ENCODE results near the gene NAPSA.

DNA sequence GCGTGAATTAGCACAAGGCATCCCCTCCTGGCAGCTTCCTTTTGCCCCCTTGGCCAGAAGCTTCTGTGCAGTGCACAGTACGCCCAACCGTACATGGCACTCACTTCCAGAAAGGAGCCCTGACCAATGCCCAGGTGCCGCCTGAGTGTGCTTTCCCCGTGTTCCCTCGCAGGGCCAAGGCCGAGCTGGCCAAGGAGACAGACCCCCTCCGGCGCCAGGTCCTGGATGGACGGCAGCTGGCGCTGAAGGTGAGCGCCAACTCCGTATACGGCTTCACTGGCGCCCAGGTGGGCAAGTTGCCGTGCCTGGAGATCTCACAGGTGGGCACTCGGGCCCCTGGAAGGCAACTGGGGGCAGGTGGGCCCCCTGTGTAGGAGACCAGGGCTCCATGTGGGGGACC, 43.9 kb upstream of the NAPSA start:
- TF ChIP-seq CTCF (IDR thresholded peaks at IDR 0.05) (no peak), POLR2A (IDR thresholded peaks at IDR 0.05) (no peak)
